ENCODE data around the gene RBM41. TPM values are rescaled to one million over a fixed set of nuclear protein-coding genes. Genes with fewer than 3 reads are reported as not detected.
A peak's percentile ranks its signal among the peaks of the same experiment; 100 is the strongest.

Gene RBM41
- total RNA-seq, 1 experiment from 2014 or later = 19.4 TPM

DNA sequence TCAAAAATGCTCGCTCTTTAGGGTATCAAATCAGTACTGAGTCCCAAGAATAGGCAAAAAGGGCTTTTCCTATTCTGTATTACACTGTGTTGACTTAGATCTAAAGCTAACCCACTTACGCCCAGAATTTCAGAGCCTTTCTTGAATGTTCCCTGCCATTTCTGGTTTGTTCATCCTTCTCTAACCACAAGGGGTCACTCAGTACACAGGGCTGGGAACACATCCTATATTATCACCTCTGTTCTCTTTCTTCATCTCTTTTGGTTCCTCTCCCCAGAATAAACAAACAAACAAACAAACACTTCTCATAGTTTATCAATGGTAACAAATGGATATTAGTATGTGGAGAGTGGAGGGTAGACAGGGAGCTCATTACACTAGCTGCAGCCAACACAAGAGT lies 93.1 kb downstream of the RBM41 start:
- no peak overlapping the region for H3K4me3 Mint-ChIP-seq
- Histone ChIP-seq H3T11ph (ENCODE audit: low read length) (no peak overlapping the region), H3K9me3 (ENCODE audit: control insufficient read depth, low read depth, low read length) (no peaks in the 10 kb centered on the region), H3K14ac (ENCODE audit: insufficient read depth, low read length) (no peak overlapping the region), H3K56ac (ENCODE audit: insufficient read length, low read depth, low read length) (no peak overlapping the region), H3K23me2 (ENCODE audit: insufficient read length, low read depth, low read length, poor library complexity, severe bottlenecking) (no peaks in the 10 kb centered on the region), H2AK5ac (ENCODE audit: insufficient read length, low read length) (no peak overlapping the region), H4K20me1 (ENCODE audit: control insufficient read depth, insufficient read depth, insufficient read length) (no peaks in the 10 kb centered on the region), H3K79me1 (ENCODE audit: insufficient read depth, low read depth, low read length, poor library complexity, severe bottlenecking) (no peaks in the 10 kb centered on the region), H3K4me2 (ENCODE audit: insufficient read depth, insufficient read length, low read length) (no peak overlapping the region), H2BK15ac (ENCODE audit: low read depth, low read length) (no peak overlapping the region), H3K9ac (ENCODE audit: extremely low read depth, insufficient read length, low read length) (no peak overlapping the region), H3K18ac (ENCODE audit: insufficient read length, low read depth, low read length) (no peak overlapping the region), H2BK5ac (ENCODE audit: insufficient read length, low read length) (no peak overlapping the region), H4K8ac (replicated peaks; ENCODE audit: insufficient read length, low read depth, low read length) (no peak overlapping the region), H4K91ac (ENCODE audit: insufficient read length, low read depth, low read length) (no peak overlapping the region), H3K4me1 (ENCODE audit: insufficient read depth, low read length) (no peaks in the 10 kb centered on the region), H3K23ac (ENCODE audit: insufficient read length, low read depth, low read length) (no peak overlapping the region), H3K27ac (ENCODE audit: insufficient read length, low read depth, low read length) (no peak overlapping the region), H2BK20ac (ENCODE audit: low read depth, low read length, poor library complexity, severe bottlenecking) (no peak overlapping the region), H3K79me2 (ENCODE audit: insufficient read depth, low read length) (no peaks in the 10 kb centered on the region), H3K4ac (ENCODE audit: low read depth, low read length) (no peak overlapping the region), H2BK120ac (ENCODE audit: low read depth, low read length, poor library complexity, severe bottlenecking) (no peak overlapping the region), H2BK12ac (ENCODE audit: insufficient read length, low read depth, low read length) (no peak overlapping the region), H4K5ac (ENCODE audit: insufficient read length, low read depth, low read length) (no peak overlapping the region), H3K27me3 (ENCODE audit: insufficient read depth, low read length) (no peaks in the 10 kb centered on the region), H2AFZ (ENCODE audit: low read length) (no peak overlapping the region)
- no peak for DNase-seq
- no peaks in the 10 kb centered on the region; a peak in 1 of 7 replicates for H3K36me3 Mint-ChIP-seq (ENCODE audit: insufficient read depth in 1 of 3, low read depth in 3 of 3)
- no peaks in the 10 kb centered on the region for H3K4me1 Mint-ChIP-seq
- TF ChIP-seq, protein P1, sequence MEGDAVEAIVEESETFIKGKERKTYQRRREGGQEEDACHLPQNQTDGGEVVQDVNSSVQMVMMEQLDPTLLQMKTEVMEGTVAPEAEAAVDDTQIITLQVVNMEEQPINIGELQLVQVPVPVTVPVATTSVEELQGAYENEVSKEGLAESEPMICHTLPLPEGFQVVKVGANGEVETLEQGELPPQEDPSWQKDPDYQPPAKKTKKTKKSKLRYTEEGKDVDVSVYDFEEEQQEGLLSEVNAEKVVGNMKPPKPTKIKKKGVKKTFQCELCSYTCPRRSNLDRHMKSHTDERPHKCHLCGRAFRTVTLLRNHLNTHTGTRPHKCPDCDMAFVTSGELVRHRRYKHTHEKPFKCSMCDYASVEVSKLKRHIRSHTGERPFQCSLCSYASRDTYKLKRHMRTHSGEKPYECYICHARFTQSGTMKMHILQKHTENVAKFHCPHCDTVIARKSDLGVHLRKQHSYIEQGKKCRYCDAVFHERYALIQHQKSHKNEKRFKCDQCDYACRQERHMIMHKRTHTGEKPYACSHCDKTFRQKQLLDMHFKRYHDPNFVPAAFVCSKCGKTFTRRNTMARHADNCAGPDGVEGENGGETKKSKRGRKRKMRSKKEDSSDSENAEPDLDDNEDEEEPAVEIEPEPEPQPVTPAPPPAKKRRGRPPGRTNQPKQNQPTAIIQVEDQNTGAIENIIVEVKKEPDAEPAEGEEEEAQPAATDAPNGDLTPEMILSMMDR (conservative IDR thresholded peaks at IDR 0.05) = peak; percentile 69
- H3K9me3 Mint-ChIP-seq = peaks cover 0 to 33% of the 10 kb centered on the region in 2 experiments; a peak in 2 of 5 replicates
- H3K27ac Mint-ChIP-seq = no peak overlapping the region
- H3K27me3 Mint-ChIP-seq (ENCODE audit: low read depth) = no peaks in the 10 kb centered on the region
- no CpG with 5 or more reads among the region's 2 CpGs for WGBS (ENCODE audit: extremely low coverage, insufficient read length, low lambda C conversion rate)
